Posterior vena cava (tissue), 2 donors: ENCODE data around the gene BCKDHB. TPM values are rescaled to one million over a fixed set of nuclear protein-coding genes. Genes with fewer than 3 reads are reported as not detected.

ENCODE experiments used
- DNase-seq: peaks from one replicate; pipeline ENCODE4 v3.0.0-alpha.2; 2020; ENCODE audit warnings: low spot score
- intact Hi-C, 2 donors: fragments of 100-400 bp; cut with DNase I; formaldehyde crosslinking; loops; one replicate each; pipeline versions ENCODE4 v1.14.1 to v1.14.2; 2022 to 2023
- total RNA-seq, 2 donors: library from RNA; stranded (reverse); fragmentation: NEBNext Ultra II Directional; extraction: Animal tissue kit (Norgen Biotek cat#: 25700); gene quantifications; one replicate each; pipeline ENCODE4 v1.2.1, GENCODE V29; 2021
- donor health status: DM: yes; HTN: yes; CAD: no.
- donor health status: DM: yes; HTN: yes; CAD: no.

BCKDHB gene
- total RNA-seq, 2 donors from 2014 or later = 9.6 to 15.7 TPM

- intact Hi-C loops = no loop called here
- no peak for DNase-seq
Observed at GRCh38 chr6:80144753-80145315, 38.4 kb downstream of the BCKDHB start.

DNA sequence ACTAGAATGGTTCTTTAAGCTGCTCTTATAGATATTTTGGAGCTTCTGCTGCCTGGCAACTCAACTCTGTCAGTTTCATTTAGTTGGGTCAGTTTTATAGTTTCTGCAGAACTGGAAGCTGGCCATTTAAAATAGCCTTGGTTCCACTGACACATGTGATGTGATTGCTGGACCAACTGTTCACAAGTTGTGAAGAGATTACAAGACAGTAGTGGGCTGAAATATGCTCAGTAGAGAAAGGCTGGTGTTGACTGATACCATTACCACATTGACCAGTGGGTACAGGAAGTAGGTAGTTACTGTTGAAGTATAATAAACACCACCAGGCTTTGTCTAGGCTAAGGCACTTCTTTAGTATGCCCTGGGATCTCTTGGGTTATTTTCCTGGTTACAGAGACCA is 39.0 kb downstream of the BCKDHB start:
- no peak for DNase-seq
- intact Hi-C loops = no loop called here

- intact Hi-C loops = no loop called here
- no peak for DNase-seq
Observed at GRCh38 chr6:80145921-80146320, 39.5 kb downstream of the BCKDHB start.

- no peak for DNase-seq
- intact Hi-C loops = no loop called here
Observed at GRCh38 chr6:80148220-80148619, 41.7 kb downstream of the BCKDHB start.

- no peak for DNase-seq
- intact Hi-C loops = no loop called here
Observed at GRCh38 chr6:80151635-80152034, 45.2 kb downstream of the BCKDHB start.

DNA sequence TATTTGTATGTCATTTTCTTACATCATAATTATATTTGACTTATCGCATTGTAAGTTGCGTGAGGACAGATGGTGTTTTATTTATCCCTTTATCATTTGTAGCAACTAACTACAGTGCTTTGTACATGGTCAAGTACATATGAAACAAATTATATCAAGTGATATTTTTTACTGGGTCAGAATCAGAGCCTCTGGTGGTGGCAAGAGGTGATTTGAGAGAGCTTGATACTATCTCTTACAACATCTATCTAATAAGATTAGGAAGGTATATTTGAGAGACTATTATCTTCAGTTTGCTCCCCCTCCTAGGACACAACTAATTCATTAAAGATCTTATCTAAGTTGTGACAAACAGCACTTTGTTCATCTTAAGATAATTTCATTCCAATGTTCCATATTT is 47.7 kb downstream of the BCKDHB start:
- intact Hi-C loops = no loop called here
- DNase-seq = no peak

GRCh38 chr6:80156221-80156620 is 49.8 kb downstream of the BCKDHB start:
- intact Hi-C loops = no loop called here
- DNase-seq = no peak

GRCh38 chr6:80158478-80158989 is 52.1 kb downstream of the BCKDHB start:
- intact Hi-C loops = no loop called here

GRCh38 chr6:80161434-80161833 is 55.0 kb downstream of the BCKDHB start:
- intact Hi-C loops = no loop called here
- DNase-seq = no peak

More at GRCh38 chr6:80158478-80158989, 52.1 kb downstream of the BCKDHB start:
- DNase-seq = no peak

GRCh38 chr6:80163754-80164187 is 57.3 kb downstream of the BCKDHB start:
- no peak for DNase-seq
- intact Hi-C loops = no loop called here

DNA sequence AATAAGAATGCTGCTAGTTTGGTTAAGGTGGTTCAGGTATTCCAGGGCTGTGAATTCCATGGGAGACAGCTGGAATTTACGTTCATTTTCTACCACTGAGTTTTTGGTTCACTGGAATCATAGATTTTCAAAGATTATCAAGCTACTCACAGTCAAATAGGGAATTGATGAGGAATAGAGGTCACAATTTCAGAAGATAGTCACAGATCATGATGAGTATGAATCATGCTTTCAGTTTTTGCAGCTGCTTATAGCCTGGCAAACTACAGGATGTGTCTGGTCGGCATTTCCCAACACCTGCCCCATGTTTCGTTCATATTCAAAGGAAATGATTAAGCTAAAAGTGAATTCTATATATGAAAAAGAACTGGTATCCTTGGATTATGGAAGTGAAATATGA is 58.7 kb downstream of the BCKDHB start:
- no peak for DNase-seq
- intact Hi-C loops = no loop called here

DNA sequence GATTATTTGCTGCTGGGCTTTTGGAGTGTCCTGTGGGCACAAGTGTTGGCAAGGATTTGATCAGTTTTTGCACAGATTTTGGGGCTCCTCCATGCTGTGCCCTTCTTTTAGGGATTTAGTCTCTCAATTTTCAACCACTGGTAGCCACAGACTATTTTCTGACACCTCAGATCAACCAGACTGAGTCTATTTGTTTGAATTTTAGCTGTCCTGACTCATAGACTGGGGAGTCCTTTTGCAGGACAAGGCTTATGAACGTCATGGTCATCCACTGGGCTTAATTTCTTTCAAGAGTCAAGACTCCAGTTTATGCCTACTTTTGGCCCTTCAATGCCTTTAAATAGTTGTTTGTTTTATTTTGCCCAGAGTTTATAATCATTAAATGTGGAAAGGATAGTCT is 59.3 kb downstream of the BCKDHB start:
- no peak for DNase-seq
- intact Hi-C loops = no loop called here

DNA sequence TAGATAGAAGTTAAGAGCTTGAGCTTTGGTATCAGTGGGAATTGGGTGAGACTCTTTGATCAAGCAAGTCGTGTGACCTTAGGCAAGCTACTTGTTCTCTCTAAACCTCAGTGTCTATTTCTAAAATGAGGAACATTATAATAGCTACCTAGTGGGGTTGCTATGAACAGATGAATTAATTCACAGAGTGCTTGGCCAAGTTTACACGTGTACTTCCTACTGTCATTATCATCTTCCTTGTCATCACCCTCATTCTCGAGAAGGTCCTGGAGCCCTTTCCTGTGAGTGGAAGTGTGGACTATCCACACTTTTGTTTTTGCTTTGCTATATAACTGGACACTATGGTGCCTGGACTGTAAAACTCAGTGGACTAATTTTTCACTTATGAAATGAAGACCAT is 64.0 kb downstream of the BCKDHB start:
- intact Hi-C loops = no loop called here
- no peak for DNase-seq

- DNase-seq = no peak
- intact Hi-C loops = no loop called here
Observed at GRCh38 chr6:80173411-80173810, 66.9 kb downstream of the BCKDHB start.

DNA sequence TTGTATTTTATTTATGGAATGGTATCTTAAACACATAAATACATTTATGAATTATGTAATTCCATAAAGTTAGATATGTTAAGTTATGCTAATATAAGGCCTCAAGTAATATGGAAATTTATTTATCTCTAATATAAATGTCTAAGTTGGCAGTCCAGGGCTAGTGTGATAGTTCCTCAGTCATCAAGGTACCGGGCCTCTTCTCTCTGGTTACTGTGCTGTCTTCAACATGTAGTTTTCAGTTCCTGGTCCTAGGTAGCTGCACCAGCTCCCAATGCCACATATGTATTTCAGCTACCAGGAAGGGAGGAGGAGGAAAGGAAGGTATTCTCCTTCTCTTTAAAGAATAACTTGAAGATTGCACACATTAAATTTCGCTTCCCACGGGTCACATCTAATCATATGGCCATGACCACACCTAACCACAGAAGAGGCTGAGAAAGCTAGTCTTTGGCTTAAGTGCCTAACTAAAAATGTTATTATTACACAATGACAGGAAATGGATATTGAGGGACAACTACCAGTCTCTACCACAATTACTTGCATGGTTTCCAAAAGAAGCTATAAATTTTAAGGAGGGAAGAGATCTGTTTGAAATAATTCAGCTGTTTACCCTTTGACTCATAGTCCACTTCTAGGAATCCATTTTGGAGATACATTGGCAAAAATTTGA is 68.6 kb downstream of the BCKDHB start:
- intact Hi-C loops = no loop called here

GRCh38 chr6:80179695-80180094 is 73.2 kb downstream of the BCKDHB start:
- DNase-seq = no peak
- intact Hi-C loops = no loop called here

More for the DNA sequence above, 68.6 kb downstream of the BCKDHB start:
- no peak for DNase-seq

DNA sequence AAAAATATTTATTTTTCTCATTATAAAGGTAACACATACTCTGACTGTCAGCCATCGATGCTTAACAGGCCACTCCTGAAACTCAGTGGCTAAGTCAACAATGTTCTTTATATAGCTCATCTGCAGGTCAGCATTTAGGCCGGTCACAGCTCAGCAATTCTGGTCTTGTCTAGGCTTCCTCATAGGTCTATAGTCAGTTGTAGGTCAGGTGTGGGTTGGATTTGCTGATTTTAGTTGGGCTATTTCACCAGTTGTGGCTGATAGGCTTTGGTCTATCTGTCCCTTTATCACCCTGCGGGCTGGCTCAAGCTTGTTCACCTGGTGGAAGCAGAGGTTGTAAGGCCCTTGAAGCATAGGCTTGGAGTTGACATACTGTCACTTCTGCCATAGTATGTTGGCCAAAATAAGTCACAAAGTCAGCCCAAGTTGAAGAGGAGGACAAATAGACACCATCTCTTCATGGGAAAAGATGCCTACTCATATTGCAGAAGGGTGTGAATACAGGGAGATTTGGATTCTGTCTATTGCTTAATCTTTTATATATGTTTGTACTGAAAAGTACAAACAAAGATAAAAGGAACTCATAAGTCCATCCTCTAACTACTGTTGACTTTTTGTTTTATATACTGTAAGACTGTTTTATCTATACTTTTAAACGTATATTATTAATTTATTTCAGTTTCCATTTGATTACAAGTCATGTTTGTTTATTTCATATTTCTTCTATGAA is 75.0 kb downstream of the BCKDHB start:
- DNase-seq = no peak
- intact Hi-C loops = no loop called here

DNA sequence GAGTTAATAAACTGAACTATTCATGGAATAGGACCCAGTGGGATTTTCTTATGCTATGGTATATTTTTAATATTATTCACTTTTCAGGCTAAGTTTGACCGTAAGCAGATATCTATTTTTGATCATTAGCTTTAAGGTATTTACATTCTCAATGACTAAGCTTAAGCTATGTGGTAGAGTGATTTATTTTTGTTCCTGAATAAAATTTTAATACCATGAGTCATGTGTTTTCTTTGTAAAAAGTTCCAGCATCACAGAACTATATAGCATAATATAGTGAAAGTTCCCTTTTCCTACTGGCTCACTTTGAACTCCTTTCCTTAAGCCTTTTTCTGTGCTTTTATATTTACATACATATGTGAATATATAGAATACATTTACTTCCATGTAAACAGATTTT is 75.8 kb downstream of the BCKDHB start:
- intact Hi-C loops = no loop called here
- DNase-seq = no peak

DNA sequence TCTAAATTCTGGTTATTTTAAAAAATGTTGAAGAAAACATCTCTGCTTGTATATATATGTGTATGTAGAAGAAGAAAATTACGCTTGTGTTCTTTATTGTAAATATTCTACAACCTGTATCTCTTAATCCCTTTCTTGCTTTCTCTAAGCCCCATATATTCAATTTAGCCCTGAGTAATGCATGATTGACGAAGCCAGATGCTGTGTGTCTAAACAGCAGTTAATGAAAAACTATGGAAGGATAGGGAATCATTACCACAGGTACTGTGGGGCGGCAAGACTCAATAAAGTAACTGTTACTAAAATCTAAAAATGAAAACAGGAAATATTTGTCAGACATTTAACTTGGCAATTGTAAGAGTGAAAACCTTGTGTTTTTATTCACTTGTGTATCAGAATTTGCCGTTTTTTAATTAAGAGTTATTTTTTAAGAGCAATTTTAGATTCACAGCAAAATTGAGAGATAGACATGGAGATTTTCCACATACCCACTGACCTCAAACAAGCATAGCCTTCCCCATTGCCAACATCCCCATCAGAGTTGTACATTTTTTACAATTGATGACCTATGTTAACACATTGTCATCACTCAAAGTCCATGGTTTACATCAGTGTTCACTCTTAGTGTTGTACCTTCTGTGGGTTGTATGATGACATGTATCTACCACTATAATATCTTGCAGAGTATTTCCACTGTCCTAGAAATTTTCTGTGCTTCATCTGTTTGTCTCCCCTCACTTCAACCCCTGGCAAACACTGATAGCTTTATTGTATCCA is 76.7 kb downstream of the BCKDHB start:
- DNase-seq = no peak
- intact Hi-C loops = no loop called here

- intact Hi-C loops = no loop called here
- DNase-seq = no peak
Observed at GRCh38 chr6:80185492-80185891, 79.0 kb downstream of the BCKDHB start.
